GM12873 (cell line): ENCODE measurements around the gene FBXL16.

Experiments used
- CTCF ChIP-seq: IDR thresholded peaks from 2 replicates; pipeline ENCODE4 v1.5.1; 2012; ENCODE audit warnings: low read depth, mild to moderate bottlenecking, moderate library complexity, low read length, control low read depth; ENCODE audit not compliant: insufficient read depth; ENCODE audit errors: missing control alignments

Gene FBXL16

GRCh38 chr16:681746-682427 lies 23.7 kb downstream of the FBXL16 start:
- no peak for TF ChIP-seq CTCF

DNA sequence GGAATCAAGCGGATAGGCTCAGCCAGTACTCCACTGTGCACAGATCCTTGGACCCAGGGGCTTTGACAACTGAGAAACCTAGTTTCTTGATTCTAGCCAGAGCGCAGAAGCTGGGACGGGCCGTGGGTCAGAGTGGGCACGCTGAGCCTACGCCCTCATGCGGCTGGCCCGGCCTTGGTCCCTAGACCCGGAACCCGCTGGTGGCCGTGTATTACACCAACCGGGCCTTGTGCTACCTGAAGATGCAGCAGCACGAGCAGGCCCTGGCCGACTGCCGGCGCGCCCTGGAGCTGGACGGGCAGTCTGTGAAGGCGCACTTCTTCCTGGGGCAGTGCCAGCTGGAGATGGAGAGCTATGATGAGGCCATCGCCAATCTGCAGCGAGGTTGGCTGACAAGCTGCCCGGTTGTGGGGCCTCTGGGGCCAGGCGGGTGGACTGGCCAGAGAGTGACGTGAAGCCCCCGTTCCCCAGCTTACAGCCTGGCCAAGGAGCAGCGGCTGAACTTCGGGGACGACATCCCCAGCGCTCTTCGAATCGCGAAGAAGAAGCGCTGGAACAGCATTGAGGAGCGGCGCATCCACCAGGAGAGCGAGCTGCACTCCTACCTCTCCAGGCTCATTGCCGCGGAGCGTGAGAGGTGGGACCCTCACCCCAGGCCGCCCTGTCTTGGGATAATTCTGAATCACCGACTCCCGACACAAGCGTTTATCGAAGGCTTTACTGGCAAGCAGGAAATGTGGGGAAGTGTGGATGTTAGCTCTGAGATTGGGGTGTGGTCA lies 24.4 kb downstream of the FBXL16 start:
- peak; percentile 20 for TF ChIP-seq CTCF

GRCh38 chr16:680625-680945 lies 25.0 kb downstream of the FBXL16 start:
- no peak for TF ChIP-seq CTCF

DNA sequence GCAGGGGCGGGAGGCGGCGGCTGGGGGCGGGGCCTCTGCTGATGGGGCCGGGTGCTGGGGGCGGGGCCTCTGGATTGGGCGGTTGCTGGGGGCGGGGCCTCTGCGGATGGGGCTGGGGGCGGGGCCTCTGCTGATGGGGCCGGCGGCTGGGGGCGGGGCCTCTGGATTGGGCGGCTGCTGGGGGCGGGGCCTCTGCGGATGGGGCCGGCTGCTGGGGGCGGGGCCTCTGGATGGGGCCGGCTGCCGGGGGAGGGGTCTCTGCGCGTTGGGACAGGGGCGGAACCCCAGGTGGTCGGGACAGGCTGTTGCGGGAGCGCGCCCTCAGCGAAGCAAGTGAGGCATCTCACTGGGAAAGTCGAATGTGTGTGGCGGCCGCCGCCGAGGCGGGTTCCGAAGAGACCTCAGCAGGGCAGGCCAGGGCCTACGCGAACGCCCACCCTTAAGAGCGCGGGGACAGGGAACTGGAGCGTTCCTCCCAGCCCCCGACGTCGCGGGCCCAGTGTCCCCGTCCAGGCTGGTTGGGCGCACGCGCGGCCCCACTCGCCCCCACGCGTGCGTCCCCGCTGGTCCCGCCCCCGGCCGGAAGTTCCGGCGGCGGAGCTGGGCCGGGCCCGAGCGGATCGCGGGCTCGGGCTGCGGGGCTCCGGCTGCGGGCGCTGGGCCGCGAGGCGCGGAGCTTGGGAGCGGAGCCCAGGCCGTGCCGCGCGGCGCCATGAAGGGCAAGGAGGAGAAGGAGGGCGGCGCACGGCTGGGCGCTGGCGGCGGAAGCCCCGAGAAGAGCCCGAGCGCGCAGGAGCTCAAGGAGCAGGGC lies 25.6 kb downstream of the FBXL16 start, which contains the start of gene STUB1:
Gene STUB1, plus strand, starts transcription at position 597 of the 811 bp plus-strand sequence. Its CDS starts 116 bp downstream, at position 713.
- no peak for TF ChIP-seq CTCF

DNA sequence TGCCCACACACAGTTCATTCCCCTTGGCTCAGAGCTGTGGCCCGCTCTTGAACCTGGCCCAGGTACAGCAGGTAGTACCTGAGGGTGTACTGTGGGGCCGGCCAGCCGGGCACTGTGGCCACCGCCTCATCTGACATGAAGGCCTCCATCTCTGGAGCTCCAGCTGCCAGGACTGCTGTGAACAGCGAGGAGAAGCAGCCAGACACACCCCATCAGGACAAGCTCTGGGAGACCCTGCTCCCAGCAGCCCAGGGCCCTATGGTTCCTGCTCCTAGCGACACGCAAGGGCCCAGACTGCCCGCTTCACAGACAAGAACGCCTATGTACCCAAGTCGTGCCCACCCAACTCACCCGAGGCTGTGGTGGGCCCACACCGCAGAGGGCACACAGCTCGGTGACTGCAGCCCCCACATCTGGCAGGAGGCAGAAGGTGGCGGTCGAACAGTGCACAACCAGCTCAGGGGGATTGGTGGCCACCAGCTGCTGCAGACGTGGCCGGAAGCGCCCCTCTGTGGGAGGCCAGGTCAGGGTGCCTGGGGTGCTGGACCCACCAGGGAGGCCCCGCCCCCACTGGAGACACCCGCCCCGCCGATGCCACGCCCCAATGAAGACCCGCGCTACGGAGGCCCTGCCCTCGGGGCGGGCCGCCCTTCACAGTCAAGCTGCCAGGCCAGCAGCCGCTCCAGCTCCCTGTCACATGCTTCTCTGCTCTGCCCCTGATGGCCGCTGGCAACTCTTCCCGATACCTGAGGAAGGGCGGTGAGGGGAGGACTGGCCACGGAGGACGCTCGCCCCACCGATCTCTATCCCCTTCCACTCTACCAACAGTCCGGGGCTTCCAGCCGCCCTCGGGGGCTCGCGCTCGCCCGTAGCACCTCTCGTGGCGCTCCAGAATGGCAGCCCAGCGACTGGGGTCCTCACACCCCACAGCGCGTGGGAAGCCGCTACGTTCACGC lies 26.5 kb downstream of the FBXL16 start:
- TF ChIP-seq CTCF: no peak

GRCh38 chr16:678209-678857 lies 27.3 kb downstream of the FBXL16 start:
- no peak for TF ChIP-seq CTCF
